HG03196 (cell line): ENCODE measurements around the gene EDN2.

Experiments used
- ATAC-seq: cut with Tn5 transposase; IDR thresholded peaks from one replicate; pipeline ENCODE4 v1.9.1; 2021; ENCODE audit not compliant: unreplicated experiment

Gene EDN2

DNA sequence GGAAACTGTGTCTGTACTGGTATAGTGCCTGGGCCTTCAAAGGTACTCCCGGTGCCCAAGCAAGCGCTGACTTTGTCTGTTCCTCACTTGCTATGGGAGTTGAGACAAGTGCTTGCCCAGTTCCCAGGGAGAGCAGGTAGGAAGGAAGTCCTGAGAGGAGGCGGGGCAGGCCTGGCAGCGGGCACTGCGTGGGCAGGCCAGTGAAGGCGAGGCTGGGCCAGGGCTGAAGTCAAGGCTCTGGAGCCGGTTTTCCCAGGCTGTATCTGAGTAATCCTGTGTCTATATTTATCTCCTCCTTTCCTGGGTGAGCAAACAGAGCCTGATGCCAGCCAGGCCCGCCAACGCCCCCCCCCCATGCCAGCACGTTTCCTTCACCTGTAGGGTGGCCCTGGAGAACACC is 15.9 kb upstream of the EDN2 start:
- no peak for ATAC-seq

DNA sequence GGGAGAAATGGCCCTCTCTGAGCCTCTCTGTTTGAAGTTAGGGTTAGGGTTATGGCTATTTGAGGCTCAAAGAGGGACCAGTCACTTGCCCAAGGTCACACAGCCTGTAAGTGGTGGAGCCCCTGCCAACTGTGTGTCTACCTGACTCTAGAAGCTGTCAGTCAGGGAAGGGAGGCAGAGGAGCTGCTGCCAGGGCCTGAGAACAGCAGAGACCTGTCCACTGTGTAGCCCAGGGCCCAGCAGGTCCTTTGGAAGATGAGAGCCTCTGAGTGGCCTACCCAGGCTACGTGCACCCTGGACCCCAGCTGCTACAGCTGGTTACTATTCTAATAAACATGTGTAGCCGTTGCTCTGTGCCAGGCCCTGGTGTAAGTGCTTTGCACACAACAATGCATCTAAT is 15.1 kb upstream of the EDN2 start:
- no peak for ATAC-seq

DNA sequence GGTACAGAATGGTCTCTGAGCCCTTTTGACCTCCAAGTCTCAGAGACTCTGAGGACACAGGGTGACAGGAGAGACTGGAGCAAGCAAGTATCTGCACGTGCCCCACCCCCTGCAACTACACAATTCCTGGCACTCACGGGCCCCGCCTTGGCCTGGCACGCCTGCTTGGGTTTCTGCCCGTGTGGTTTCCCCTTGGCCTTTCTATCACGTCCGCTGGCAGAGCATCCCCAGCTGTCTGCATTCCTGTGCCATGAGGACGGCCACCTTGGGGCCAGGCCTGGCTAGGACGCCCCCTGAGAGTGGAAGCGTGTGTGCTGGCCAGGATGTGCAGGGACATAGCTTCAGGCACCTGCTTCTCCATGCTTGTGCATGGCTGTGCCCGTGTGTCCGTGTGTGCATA is 14.3 kb upstream of the EDN2 start:
- ATAC-seq: no peak

DNA sequence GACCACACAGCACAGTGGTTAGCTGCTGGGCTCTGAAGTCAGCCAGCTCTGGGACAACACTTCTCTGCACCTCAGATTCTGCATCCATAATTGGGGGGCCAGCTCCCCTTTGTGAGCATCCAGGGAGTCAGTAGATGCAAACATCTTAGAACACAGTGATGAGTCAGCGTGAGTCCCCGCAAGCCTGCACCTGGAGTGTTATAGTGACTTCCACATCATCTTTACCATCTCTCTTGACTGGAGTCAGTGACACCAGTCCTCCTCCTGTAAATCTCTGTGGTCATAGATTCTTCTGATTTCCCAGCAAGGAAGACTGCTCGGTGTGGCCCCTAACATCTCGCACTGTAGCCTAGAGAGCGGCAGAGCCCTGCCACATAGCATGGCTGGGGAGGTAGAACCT is 13.9 kb upstream of the EDN2 start:
- ATAC-seq: no peak

DNA sequence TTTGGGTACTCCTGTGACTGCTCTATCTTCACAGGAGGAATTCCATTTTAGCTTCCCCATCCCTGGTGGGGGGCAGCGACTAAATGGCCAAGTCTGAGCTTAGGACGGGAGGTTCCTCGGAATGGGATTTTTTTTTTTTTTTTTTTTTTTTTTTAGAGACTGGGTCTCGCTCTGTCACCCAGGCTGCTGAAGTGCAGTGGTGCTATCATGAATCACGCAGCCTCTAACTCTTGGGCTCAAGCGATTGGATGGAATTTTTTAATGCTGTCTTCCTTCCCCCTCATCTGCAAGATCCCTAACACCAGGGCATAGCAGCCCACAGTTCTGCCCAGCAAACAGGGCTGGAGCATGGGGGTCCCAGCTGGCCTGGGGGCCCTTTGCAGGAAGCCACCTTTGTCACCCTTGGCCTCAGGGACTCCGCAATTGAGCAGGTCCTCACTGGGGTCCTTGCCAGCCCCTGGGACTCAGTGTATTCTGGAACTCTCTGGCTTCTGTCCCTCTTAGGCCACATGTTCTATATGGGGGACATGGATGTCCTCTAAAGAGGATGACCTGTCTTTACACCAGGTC is 13.1 kb upstream of the EDN2 start:
- no peak for ATAC-seq

DNA sequence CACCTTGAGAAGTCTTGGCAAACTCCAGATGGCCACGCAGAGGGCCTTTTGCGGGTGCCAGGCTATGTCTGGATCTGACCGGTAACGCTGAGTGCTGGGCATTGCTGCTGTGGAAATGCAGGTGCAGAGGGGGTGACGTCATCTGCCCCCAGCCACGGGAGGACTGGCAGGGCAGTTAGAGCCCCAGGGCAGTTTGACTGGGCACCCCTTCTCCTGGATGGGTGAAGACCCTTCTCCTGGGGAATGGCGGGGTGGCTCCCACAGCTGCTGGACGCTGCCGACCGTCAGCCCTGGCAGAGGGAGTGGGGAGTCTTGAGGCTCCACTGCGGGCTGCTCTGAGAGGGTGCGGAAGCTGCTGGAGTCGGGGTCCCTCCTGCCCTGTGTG is 12.6 kb upstream of the EDN2 start:
- ATAC-seq: no peak

DNA sequence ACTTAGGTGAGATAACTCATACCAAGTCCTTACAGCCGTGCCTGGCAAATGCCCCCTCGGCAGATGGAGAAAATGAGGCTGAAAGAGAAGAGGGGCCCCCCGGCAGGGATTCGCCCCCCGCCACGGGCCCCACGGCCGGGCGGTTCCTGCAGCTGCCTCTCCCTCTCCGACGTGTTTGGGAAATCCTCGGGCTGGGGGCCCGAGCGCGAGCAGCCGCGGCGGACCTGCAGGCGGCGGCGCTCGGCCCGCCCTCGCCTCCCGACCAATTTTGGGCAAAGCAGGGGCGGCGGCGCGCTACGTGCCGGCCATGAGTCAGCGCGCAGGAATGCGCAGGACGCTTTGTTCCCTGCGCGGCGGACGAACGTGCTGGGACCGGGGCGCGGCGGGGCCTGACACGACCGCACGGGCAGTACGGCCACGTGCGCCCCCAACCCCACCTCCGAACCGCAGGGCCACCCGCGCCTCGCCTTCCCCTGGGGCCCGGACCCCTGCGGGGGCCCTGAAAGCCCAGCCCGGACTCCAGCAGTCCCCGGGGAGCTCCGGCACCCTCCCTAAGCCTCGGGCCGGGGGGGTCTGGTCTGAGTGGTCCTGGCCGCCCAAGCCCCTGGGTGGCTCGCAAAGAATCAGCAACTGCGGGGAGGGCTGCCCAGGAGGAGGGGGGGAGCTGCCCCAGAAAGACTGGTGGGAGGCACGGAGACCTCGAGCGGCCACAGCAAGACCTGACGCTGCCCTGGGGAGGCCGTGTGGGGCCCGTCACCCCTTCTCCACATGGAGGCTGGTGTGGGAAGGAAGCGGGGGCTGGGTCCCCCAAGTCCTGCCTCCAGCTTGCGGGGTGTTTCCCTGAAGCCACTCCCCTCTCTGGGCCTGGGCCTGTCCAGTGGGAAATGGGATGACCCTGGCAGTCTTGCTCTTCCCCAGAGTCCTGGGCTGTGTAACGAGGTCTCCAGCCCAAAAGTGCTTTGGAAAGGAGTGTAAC is 11.9 kb upstream of the EDN2 start:
- ATAC-seq: no peak

DNA sequence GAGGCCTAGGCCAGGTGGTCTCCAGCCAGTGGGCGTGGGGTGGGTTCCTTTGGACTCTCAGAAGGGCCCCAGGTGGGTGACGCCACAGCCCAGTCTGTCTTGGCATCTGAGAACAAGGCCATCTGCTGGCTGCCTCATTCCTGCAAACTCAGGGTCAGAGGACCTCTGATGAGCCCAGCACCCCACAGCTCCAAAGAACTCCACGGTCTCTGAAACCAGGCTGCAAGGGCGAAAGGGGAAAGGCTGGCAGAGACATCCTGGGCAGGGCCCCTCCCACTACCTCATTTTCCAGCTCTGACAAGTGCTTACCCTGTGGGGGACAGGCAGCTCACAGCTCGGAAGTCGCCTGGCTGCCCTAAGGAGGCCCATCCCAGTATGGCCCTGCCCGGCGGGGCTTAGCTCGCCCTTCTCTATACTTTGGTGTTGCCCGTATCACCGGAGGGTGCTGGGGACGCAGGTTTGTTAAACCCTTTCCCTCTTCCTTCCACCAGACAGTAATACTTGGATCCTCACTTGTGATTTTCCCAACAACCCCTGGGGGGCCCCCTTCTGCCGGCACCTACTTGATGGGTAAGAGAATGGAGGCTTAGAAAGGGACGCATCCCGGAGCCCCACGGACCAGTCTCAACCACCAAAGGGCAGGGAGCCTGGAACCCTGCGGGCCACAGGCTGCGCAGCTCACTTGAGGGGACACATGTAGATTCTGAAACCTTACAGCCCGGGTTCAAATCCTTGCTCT is 10.9 kb upstream of the EDN2 start:
- no peak for ATAC-seq

DNA sequence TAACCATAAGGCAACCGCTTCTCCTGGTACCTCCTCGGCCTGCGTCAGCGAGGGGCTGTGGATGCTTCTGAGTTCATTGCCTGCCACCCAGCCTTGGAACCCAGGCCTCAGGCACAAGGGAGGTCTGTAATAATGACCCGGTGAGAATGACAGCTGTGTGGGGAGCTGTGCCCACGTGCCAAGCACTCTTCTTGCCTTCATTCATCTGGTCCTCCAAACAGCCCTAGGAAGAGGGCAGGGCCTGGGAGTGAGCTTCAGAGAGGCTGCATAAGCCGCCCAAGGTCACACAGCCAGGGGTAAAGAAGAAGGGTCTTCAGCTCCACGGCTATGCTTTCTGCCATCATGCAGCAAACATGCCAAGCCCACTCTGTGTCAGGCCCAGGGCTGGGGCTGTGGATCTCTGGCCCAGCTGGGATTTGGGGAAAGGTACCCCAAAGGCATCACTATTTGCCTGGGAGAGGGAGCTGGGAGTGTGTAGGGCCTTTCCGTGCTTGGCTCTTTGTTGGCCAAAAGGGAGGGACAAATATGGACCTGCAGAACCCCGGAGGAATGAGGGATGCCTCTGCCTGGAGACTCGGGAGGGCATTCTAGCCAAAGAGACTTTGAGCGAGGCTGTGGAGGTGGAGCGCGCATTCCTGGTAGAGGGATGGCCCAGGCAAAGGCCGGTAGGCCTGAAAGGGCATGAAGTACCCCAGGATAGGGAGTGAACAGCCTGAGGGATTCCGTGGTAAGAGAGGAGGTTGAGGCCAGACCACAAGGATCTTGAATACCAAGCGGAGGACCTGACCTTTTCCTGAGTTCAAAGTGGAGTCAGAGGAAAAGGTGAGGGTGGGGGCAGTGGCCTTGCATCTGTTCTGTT is 10.1 kb upstream of the EDN2 start:
- ATAC-seq: no peak

DNA sequence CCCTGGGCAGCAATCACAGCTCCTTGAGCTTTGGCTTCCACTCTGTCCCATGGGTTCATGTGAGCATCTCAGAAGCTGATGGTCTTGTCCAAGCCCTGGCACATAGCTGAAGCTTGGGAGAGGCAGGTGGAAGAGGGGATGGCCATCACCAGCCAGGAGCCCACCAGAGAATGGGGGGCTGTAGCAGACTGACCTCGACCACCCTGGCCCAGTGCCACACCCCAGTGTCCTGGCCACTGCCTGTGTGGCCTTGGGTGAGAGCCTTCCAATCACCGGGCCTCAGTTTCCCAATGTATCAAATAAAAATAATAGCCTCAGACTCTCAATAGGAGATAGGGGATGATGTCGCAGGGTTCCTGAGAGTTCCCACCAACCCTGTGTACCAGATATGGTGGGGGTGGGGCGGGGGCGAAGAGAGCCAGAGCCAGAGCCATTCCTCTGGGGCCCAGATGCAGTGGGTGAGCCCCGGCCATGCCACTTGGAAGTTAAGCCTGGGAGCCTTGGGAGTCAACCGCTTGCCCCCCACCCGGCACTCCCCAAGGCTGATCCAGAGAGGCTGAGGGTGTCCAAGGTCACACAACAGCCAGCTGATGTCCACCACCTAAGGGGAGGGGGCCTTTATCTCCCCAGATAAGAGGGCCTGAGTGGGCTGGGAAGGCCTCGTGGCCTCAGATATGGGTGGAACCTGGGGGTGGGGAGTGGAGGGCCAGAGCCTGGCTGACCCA is 9.3 kb upstream of the EDN2 start:
- no peak for ATAC-seq

DNA sequence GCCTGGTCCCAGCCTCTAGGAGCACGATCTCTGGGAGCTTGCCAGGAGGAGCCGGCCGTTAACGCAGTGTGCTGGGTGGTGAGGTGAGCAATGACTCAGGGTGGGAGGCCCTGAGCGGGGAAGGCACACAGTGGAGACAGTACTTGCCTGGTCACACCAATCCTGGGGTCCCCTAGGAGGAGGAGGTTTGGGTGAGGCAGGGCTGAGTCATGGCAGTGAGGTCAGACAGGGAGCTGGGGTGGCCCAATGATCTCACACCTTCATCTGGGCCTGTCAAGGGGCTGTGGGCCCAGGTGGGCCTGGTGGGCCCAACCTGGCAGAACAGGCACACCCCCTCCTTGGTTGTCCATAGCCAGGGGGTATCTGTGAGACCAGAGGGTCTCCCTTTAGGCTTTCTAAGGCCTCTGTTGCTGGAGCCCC is 8.6 kb upstream of the EDN2 start:
- no peak for ATAC-seq

DNA sequence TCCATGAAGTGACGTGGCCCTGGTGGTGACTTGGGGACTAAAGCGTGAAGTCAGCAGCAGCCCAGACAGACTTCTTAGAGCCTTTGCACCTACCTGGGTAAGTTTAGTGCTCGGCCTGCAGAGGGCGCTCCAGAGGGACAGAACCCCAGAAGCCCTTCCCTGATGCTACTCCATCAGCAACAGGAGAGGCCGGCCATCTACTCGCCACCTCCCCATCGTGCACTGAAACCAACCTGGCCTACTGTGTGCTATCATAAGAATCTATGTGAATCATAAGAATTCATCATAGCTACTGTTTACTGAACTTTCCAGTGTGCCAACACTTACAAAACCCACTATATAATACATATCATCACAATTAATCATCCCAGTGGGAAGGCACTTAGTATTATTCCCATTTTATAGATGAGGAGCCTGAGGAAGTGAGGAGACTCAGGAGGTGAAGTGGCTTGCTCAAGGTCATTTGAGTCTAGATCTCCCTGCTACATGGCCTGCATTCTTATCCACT is 7.9 kb upstream of the EDN2 start:
- ATAC-seq: no peak

DNA sequence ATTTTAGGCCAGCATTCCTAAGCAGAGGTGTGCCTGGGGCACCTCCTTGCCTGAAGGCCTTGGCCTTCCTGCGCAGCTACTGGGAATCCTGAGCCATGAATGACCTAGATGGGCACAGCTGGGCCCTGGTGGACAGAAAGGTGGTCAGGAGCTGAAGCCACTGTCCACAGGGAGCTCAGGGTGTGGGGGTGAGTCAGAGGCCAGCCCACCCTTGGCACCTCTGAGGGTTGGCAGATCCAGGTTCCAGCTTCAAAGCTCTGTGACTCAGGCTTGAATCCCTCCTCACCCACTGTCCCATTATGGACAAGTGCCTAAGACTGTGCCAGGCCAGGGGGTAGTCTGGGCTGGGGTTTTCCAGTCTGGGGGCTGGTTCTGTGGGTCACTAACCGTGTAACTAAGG is 6.4 kb upstream of the EDN2 start:
- no peak for ATAC-seq

DNA sequence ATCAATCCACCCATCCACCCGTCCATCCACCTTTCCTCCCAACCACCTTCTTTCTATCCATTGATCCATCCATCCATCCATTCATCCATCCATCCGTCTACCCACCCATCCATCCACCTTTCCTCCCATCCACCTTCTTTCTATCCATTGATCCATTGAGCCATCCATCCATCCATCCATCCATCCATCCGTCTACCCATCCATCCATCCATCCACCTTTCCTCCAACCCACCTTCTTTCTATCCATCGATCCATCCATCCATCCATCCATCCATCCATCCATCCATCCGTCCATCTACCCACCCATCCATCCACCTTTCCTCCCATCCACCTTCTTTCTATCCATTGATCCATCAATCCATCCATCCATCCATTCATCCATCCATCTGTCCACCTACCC is 5.1 kb upstream of the EDN2 start:
- ATAC-seq: no peak

DNA sequence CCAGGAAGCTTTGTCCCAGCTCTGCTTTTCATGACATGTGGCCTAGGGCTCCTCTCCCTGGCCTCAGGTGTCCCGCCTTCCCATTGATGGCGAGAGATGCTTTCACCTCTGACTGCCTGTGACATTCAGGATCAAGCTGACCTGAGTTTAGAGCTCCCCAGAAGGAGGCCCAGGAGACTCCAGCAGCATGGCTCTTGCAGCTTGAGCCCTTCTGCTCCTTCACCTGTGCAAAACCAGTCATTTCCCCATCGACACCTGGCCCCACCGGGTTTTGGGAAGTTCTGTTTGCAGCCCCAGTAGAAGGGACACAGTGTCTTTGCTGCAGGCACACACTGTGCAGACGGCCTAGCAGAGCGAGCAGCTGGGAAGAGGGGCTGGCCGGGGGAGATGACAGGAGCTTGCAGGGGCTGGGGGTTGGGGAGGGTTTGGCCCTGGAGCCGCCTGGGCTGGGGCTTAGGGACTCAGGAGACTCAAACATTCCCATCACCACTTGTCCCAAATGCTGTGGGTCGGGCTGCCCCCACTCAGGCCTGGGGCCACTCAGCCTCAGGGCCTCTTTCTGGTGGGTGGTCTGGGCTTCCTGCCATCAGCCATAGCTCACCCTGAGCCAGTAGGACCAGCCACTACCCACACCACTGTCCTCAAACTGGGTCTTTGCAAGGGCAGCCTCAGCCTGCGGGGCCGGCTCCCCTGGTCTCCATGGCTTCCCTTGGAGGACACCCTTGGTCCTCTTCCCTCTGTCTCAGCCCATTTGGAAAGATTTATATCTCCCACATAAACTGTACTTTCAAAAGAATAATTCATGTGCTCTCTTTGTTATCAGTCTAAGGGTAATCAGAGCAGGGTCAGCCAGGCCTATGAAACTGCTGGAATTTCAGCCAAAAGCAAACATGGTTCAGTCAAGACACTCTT is 3.8 kb upstream of the EDN2 start:
- no peak for ATAC-seq

DNA sequence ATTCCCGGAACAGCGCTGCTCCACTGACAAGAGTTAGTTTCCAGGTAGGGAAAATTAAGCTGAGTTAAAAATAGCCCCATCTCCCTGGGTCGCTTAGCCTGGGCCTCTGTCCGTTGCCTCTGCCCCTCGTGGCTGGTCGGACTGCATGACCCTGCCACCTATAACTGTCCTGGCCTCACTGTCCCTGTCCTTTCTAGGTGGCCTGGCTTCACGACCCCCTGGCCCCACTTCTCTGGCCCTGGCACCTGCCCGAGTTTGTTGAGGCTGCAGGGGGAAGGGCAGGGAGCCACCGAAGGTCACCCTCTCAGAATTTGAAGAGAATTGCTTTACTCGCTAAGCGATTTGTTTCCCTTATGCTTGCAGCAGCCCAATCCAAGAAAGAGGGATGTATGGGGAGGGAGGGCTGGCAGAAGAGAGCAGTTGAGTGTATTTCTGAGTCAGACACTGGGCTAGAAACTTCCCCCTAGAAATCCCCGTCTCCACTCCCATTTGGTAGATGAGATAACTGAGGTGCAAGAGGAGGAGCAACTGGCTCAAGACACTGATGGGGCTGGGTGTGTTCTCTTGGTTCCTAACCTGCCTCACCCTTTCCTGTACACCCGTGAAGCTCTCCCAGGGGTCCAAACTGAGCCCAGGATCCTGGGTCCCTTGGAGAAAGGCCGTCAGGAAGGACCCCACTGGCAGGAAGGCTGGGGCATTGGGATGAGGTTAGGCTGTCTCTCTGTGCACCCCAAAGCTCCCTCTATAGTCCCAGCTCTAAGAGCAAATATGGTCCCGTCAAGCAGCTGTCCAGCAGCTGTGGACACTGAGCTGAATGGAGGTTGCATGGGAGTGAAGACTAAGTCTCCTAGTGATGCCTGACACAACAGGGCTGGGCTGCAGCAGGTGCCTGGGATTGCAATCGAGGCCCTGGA is 2.9 kb upstream of the EDN2 start:
- no peak for ATAC-seq

DNA sequence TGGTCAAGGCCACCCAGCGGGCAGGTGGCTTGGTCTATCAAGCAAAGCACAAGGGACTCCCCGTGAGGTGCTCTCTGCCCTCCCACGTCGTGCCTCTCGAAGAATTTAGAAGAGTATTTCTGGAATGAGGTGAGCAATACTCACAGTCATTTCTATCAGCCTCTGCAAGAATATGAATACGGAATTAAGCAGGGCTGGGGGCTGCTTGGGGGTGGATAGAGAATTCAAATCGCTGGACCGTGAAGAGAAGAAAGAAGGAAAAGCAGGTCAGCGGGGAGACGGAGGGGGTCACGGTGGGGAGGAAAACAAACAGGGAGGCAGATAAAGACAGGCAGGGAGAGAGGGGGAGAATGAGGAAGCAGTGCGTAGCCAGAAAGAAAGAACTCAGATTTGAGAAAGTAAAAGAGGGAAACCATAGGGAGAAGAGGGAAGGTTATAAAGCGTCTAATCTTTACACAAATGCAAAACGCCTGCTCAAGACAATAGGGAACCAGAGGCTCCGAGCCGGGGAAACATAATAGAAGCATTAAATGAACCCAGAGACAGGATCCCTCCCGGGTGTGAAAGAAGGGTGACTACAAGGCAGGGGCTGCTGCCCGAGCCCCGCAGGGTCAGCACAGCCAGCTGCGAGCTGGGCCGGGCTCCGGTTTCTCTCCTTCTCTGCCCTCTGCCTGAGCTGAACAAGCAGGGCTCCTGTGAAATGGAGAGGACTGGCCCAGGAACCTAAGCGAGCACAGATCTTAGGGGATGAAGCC is 2.1 kb upstream of the EDN2 start:
- no peak for ATAC-seq

DNA sequence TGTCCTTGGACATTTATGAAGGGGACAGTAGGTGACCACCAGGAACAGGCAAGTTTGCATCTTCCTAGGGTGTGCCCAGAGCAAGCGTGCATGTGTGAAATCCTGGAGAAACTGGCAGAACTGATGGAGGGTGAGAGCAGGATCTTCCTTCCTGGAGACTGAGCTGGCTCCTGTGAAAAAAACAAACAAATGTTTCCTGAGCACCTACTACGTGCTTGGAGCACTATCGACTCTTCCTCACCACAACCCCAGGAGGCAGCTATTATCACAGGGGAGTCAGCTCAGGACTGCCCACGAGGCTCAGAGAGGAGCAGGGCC is 1.5 kb upstream of the EDN2 start:
- ATAC-seq: no peak
